SU-DHL-6 (cell line): ENCODE data around the gene ZFAND3.

Experiments used
- H2AFZ ChIP-seq: fragments of 200-600 bp; sonication (generic); 2 replicates; pipeline ENCODE4 v1.6.1; 2014; ENCODE audit warnings: low read depth, mild to moderate bottlenecking, moderate library complexity, mixed read lengths, antibody characterized with exemption, low read length; ENCODE audit not compliant: severe bottlenecking
- H3F3A ChIP-seq: fragments of 200-600 bp; shearing (Covaris generic); 2 replicates; pipeline ENCODE4 v1.6.0; 2016; ENCODE audit warnings: antibody characterized with exemption, mild to moderate bottlenecking; ENCODE audit not compliant: insufficient read depth
- H3K27ac ChIP-seq: fragments of 200-600 bp; sonication (generic); 2 replicates; pipeline ENCODE4 v1.5.1; 2016; ENCODE audit warnings: low read depth, mild to moderate bottlenecking, low read length, moderate library complexity, mixed read lengths
- H3K27me3 ChIP-seq: fragments of 200-600 bp; sonication (generic), shearing (Covaris generic); 2 replicates; pipeline ENCODE4 v1.6.0; 2014; ENCODE audit warnings: mild to moderate bottlenecking, low read length
- H3K36me3 ChIP-seq: fragments of 200-600 bp; sonication (generic); 2 replicates; pipeline ENCODE4 v1.6.1; 2014; ENCODE audit warnings: mild to moderate bottlenecking, low read length, mixed read lengths
- H3K4me2 ChIP-seq: fragments of 300-600, 200-600 bp; shearing (Covaris generic), sonication (generic); 2 replicates; pipeline ENCODE4 v1.6.0; 2014; ENCODE audit warnings: low read length, low read depth, mild to moderate bottlenecking; ENCODE audit not compliant: poor library complexity, severe bottlenecking
- H3K4me3 ChIP-seq: fragments of 200-600 bp; sonication (generic); 2 replicates; pipeline ENCODE4 v1.5.1; 2014; ENCODE audit warnings: antibody characterized with exemption, low read length, mild to moderate bottlenecking, mixed read lengths; ENCODE audit not compliant: insufficient read depth, poor library complexity, severe bottlenecking
- H3K79me2 ChIP-seq: fragments of 200-600 bp; sonication (generic); 2 replicates; pipeline ENCODE4 v1.6.1; 2014; ENCODE audit warnings: mild to moderate bottlenecking, low read length, moderate library complexity; ENCODE audit not compliant: insufficient read depth
- H3K9ac ChIP-seq: fragments of 200-600 bp; sonication (generic); 2 replicates; pipeline ENCODE4 v1.7.0; 2014; ENCODE audit warnings: mild to moderate bottlenecking, low read length
- H3K9me2 ChIP-seq: fragments of 200-600 bp; sonication (generic); replicated peaks from 2 replicates; pipeline ENCODE4 v1.6.1; 2014; ENCODE audit warnings: low read length; ENCODE audit not compliant: insufficient read depth
- H3K9me3 ChIP-seq: fragments of 200-600 bp; sonication (generic); 2 replicates; pipeline ENCODE4 v1.6.1; 2014; ENCODE audit warnings: low read length, mixed read lengths; ENCODE audit not compliant: insufficient read depth
- H4K20me1 ChIP-seq: fragments of 200-600 bp; sonication (generic); 2 replicates; pipeline ENCODE4 v1.6.1; 2014; ENCODE audit warnings: low read depth, mild to moderate bottlenecking, antibody characterized with exemption, low read length, moderate library complexity, mixed read lengths
- EZH2phosphoT487 ChIP-seq: fragments of 200-600 bp; sonication (generic), shearing (Covaris generic); conservative IDR thresholded peaks from 2 replicates; pipeline ENCODE4 v1.6.1; 2018; ENCODE audit warnings: mild to moderate bottlenecking, antibody characterized with exemption, low read length, moderate library complexity, mixed read lengths
- TF ChIP-seq, protein P1 (sequence below): fragments of 200-600 bp; sonication (generic); IDR thresholded peaks from one replicate; pipeline ENCODE4 v1.5.1; 2017; ENCODE audit warnings: antibody characterized with exemption, mild to moderate bottlenecking, low read length, moderate library complexity; ENCODE audit not compliant: insufficient read depth, poor library complexity, severe bottlenecking

ZFAND3 gene

GRCh38 chr6:38134704-38135088 is 315.2 kb downstream of the ZFAND3 start:
- TF ChIP-seq, protein P1, sequence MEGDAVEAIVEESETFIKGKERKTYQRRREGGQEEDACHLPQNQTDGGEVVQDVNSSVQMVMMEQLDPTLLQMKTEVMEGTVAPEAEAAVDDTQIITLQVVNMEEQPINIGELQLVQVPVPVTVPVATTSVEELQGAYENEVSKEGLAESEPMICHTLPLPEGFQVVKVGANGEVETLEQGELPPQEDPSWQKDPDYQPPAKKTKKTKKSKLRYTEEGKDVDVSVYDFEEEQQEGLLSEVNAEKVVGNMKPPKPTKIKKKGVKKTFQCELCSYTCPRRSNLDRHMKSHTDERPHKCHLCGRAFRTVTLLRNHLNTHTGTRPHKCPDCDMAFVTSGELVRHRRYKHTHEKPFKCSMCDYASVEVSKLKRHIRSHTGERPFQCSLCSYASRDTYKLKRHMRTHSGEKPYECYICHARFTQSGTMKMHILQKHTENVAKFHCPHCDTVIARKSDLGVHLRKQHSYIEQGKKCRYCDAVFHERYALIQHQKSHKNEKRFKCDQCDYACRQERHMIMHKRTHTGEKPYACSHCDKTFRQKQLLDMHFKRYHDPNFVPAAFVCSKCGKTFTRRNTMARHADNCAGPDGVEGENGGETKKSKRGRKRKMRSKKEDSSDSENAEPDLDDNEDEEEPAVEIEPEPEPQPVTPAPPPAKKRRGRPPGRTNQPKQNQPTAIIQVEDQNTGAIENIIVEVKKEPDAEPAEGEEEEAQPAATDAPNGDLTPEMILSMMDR = no peak
- TF ChIP-seq EZH2phosphoT487 = no peak
- Histone ChIP-seq H3K36me3 (no peaks in the 10 kb centered on the region), H3F3A (no peaks in the 10 kb centered on the region), H3K9me2 (no peaks in the 10 kb centered on the region), H3K27ac (no peak overlapping the region), H3K9ac (no peak overlapping the region), H4K20me1 (no peaks in the 10 kb centered on the region), H2AFZ (no peak overlapping the region), H3K79me2 (no peaks in the 10 kb centered on the region), H3K27me3 (no peaks in the 10 kb centered on the region), H3K4me3 (no peak overlapping the region), H3K4me2 (no peak overlapping the region), H3K9me3 (no peaks in the 10 kb centered on the region)

DNA sequence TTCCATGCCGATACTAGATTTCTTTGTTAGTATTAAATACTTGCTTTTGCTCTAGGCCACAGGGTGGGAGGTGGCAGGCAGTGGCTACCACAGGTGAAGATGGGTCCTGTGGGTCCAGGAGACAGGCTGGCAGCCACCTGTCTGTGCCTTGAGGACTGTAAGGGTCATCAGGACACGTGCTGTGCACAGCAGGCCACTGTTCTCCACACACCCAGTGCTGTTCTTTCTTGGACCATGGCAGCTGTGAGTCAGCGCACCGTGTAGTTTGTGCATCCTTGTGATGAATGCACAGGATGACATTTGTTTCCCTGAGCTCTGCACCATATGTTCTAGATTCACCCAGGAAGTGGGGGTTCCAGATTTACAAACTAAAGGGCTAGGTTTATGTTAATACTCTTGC is 317.0 kb downstream of the ZFAND3 start:
- H3K4me2 ChIP-seq = no peak overlapping the region
- no peak overlapping the region for H3K4me3 ChIP-seq
- TF ChIP-seq, protein P1 = no peak
- no peak for TF ChIP-seq EZH2phosphoT487
- H3K79me2 ChIP-seq = no peaks in the 10 kb centered on the region
- no peaks in the 10 kb centered on the region for H3K9me3 ChIP-seq
- H2AFZ ChIP-seq = no peak overlapping the region
- no peak overlapping the region for H3K9ac ChIP-seq
- no peaks in the 10 kb centered on the region for H4K20me1 ChIP-seq
- no peak overlapping the region for H3K27ac ChIP-seq
- H3F3A ChIP-seq = no peaks in the 10 kb centered on the region
- H3K36me3 ChIP-seq = no peaks in the 10 kb centered on the region
- H3K27me3 ChIP-seq = no peaks in the 10 kb centered on the region
- H3K9me2 ChIP-seq = no peaks in the 10 kb centered on the region

DNA sequence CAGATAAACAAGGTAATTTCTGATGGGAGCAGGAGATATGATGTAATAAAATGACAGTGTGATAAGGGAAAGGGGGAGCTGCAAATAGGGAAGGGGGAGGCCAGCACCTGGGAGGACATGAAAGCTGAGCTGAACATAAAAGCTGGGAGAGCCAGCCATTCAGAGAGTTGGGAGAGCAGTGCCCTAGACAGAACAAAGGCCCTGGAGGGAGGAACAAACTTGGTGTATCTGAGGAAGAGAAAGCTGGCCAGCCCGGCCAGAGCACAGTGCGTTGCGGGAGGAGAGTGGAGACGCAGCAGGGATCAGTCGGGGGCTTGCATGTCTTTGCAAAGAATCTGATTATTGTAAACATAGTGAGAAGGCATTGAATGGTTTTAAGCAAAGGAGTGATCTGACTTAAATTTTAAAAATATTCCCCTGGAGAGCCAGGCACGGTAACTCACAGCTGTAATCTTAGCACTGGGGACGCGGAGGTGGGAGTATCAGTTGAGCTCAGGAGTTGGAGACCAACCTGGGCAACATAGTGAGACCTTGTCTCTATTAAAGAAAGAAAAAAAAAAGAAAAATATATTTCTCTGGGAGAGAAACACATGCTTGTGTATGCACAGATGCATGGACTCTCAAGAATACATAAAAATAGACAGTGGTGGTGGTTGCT is 318.2 kb downstream of the ZFAND3 start:
- Histone ChIP-seq H3F3A (no peaks in the 10 kb centered on the region), H3K9me2 (no peaks in the 10 kb centered on the region), H3K36me3 (no peaks in the 10 kb centered on the region), H4K20me1 (no peaks in the 10 kb centered on the region), H3K9ac (no peak overlapping the region), H3K4me2 (no peak overlapping the region), H3K27ac (no peak overlapping the region), H3K4me3 (no peak overlapping the region), H3K79me2 (no peaks in the 10 kb centered on the region), H2AFZ (no peak overlapping the region), H3K27me3 (no peaks in the 10 kb centered on the region), H3K9me3 (no peaks in the 10 kb centered on the region)
- TF ChIP-seq, protein P1 = no peak
- TF ChIP-seq EZH2phosphoT487 = no peak
